ENCODE measurements around the gene COP1. TPM values are rescaled to one million over a fixed set of nuclear protein-coding genes. Genes with fewer than 3 reads are reported as not detected.
"Not testable (repeated sequence)": the region's sequence is repeated elsewhere in the genome, so short reads cannot be mapped to it uniquely, and the experiment has no call there.

COP1 gene
- total RNA-seq, 1 experiment from 2014 or later, result 29.4 TPM

GRCh38 chr1:176033881-176034280 is 173.2 kb downstream of the COP1 start:
- DNase-seq (ENCODE audit: low spot score), result peak; percentile 13

- DNase-seq (ENCODE audit: low spot score), result no peak
Observed at GRCh38 chr1:176033474-176033873, 173.6 kb downstream of the COP1 start.

- no peak for DNase-seq (ENCODE audit: low spot score)
Observed at GRCh38 chr1:176032040-176032645, 174.9 kb downstream of the COP1 start.

- no peak for DNase-seq (ENCODE audit: low spot score)
Observed at GRCh38 chr1:176029609-176030008, 177.5 kb downstream of the COP1 start.

GRCh38 chr1:176029155-176029554 is 177.9 kb downstream of the COP1 start:
- DNase-seq (ENCODE audit: low spot score), result no peak

GRCh38 chr1:176027934-176028333 is 179.2 kb downstream of the COP1 start:
- DNase-seq (ENCODE audit: low spot score), result not testable (repeated sequence)

- no peak for DNase-seq (ENCODE audit: low spot score)
Observed at GRCh38 chr1:176022574-176022973, 184.5 kb downstream of the COP1 start.

GRCh38 chr1:176017722-176018121 is 189.4 kb downstream of the COP1 start:
- DNase-seq (ENCODE audit: low spot score), result no peak

- DNase-seq (ENCODE audit: low spot score), result no peak
Observed at GRCh38 chr1:176009951-176010350, 197.1 kb downstream of the COP1 start.

- not testable (repeated sequence) for DNase-seq (ENCODE audit: low spot score)
Observed at GRCh38 chr1:176007756-176008389, 199.2 kb downstream of the COP1 start.

GRCh38 chr1:175994660-175995059 is 212.4 kb downstream of the COP1 start:
- DNase-seq (ENCODE audit: low spot score), result not testable (repeated sequence)

- not testable (repeated sequence) for DNase-seq (ENCODE audit: low spot score)
Observed at GRCh38 chr1:175992825-175993224, 214.3 kb downstream of the COP1 start.

GRCh38 chr1:175992202-175992601 is 214.9 kb downstream of the COP1 start:
- DNase-seq (ENCODE audit: low spot score), result not testable (repeated sequence)

GRCh38 chr1:175984813-175985212 is 222.3 kb downstream of the COP1 start:
- no peak for DNase-seq (ENCODE audit: low spot score)

- no peak for DNase-seq (ENCODE audit: low spot score)
Observed at GRCh38 chr1:175984057-175984812, 222.9 kb downstream of the COP1 start.

GRCh38 chr1:175983363-175983762 is 223.7 kb downstream of the COP1 start:
- not testable (repeated sequence) for DNase-seq (ENCODE audit: low spot score)

- DNase-seq (ENCODE audit: low spot score), result no peak
Observed at GRCh38 chr1:175981128-175981527, 226.0 kb downstream of the COP1 start.

- no peak for DNase-seq (ENCODE audit: low spot score)
Observed at GRCh38 chr1:175978926-175979325, 228.2 kb downstream of the COP1 start.

- no peak for DNase-seq (ENCODE audit: low spot score)
Observed at GRCh38 chr1:175978476-175978875, 228.6 kb downstream of the COP1 start.

GRCh38 chr1:175976865-175977642 is 230.0 kb downstream of the COP1 start:
- DNase-seq (ENCODE audit: low spot score), result no peak

- no peak for DNase-seq (ENCODE audit: low spot score)
Observed at GRCh38 chr1:175969231-175969630, 237.9 kb downstream of the COP1 start.
